ENCODE measurements around the gene KCNIP3.

The KCNIP3 gene

GRCh38 chr2:95330794-95331338 lies 33.7 kb downstream of the KCNIP3 start:
- Histone ChIP-seq H3K9ac (ENCODE audit: low read length) (no peak overlapping the region), H3K4me1 (ENCODE audit: control insufficient read depth, insufficient read depth, low read length) (no peaks in the 10 kb centered on the region)

GRCh38 chr2:95331606-95332005 lies 34.5 kb downstream of the KCNIP3 start:
- H3K9ac ChIP-seq (ENCODE audit: low read length), result no peak overlapping the region
- no peaks in the 10 kb centered on the region for H3K36me3 ChIP-seq (ENCODE audit: control insufficient read depth, insufficient read depth, low read length)
- H3K27me3 ChIP-seq (ENCODE audit: control insufficient read depth, insufficient read depth, low read length), result peaks cover 5% of the 10 kb centered on the region
- no peaks in the 10 kb centered on the region for H3K9me3 ChIP-seq (ENCODE audit: control insufficient read depth, low read length)
- no peak overlapping the region for H3K4me3 ChIP-seq (ENCODE audit: low read length)
- H3K4me1 ChIP-seq (ENCODE audit: control insufficient read depth, insufficient read depth, low read length), result no peaks in the 10 kb centered on the region

More at GRCh38 chr2:95330794-95331338, 33.7 kb downstream of the KCNIP3 start:
- Histone ChIP-seq H3K27me3 (ENCODE audit: control insufficient read depth, insufficient read depth, low read length) (peaks cover 5% of the 10 kb centered on the region), H3K9me3 (ENCODE audit: control insufficient read depth, low read length) (no peaks in the 10 kb centered on the region), H3K4me3 (ENCODE audit: low read length) (no peak overlapping the region), H3K36me3 (ENCODE audit: control insufficient read depth, insufficient read depth, low read length) (no peaks in the 10 kb centered on the region)

- Histone ChIP-seq H3K9me3 (ENCODE audit: control insufficient read depth, low read length) (no peaks in the 10 kb centered on the region), H3K4me1 (ENCODE audit: control insufficient read depth, insufficient read depth, low read length) (no peaks in the 10 kb centered on the region), H3K36me3 (ENCODE audit: control insufficient read depth, insufficient read depth, low read length) (no peaks in the 10 kb centered on the region), H3K4me3 (ENCODE audit: low read length) (no peak overlapping the region), H3K9ac (ENCODE audit: low read length) (no peak overlapping the region), H3K27me3 (ENCODE audit: control insufficient read depth, insufficient read depth, low read length) (peaks cover 5% of the 10 kb centered on the region)
Observed at GRCh38 chr2:95332036-95332435, 34.9 kb downstream of the KCNIP3 start.

- Histone ChIP-seq H3K9ac (ENCODE audit: low read length) (no peak overlapping the region), H3K27me3 (ENCODE audit: control insufficient read depth, insufficient read depth, low read length) (peaks cover 5% of the 10 kb centered on the region), H3K9me3 (ENCODE audit: control insufficient read depth, low read length) (no peaks in the 10 kb centered on the region), H3K4me1 (ENCODE audit: control insufficient read depth, insufficient read depth, low read length) (no peaks in the 10 kb centered on the region), H3K36me3 (ENCODE audit: control insufficient read depth, insufficient read depth, low read length) (no peaks in the 10 kb centered on the region), H3K4me3 (ENCODE audit: low read length) (no peak overlapping the region)
Observed at GRCh38 chr2:95333056-95333455, 35.9 kb downstream of the KCNIP3 start.

- Histone ChIP-seq H3K4me1 (ENCODE audit: control insufficient read depth, insufficient read depth, low read length) (no peaks in the 10 kb centered on the region), H3K9ac (ENCODE audit: low read length) (no peak overlapping the region), H3K9me3 (ENCODE audit: control insufficient read depth, low read length) (no peaks in the 10 kb centered on the region), H3K4me3 (ENCODE audit: low read length) (no peak overlapping the region), H3K27me3 (ENCODE audit: control insufficient read depth, insufficient read depth, low read length) (peaks cover 5% of the 10 kb centered on the region), H3K36me3 (ENCODE audit: control insufficient read depth, insufficient read depth, low read length) (no peaks in the 10 kb centered on the region)
Observed at GRCh38 chr2:95333888-95334338, 36.8 kb downstream of the KCNIP3 start.

- H3K9me3 ChIP-seq (ENCODE audit: control insufficient read depth, low read length), result no peaks in the 10 kb centered on the region
- no peak overlapping the region for H3K4me3 ChIP-seq (ENCODE audit: low read length)
- peaks cover 5% of the 10 kb centered on the region for H3K27me3 ChIP-seq (ENCODE audit: control insufficient read depth, insufficient read depth, low read length)
- H3K9ac ChIP-seq (ENCODE audit: low read length), result no peak overlapping the region
- no peaks in the 10 kb centered on the region for H3K4me1 ChIP-seq (ENCODE audit: control insufficient read depth, insufficient read depth, low read length)
- H3K36me3 ChIP-seq (ENCODE audit: control insufficient read depth, insufficient read depth, low read length), result no peaks in the 10 kb centered on the region
Observed at GRCh38 chr2:95334916-95335641, 37.9 kb downstream of the KCNIP3 start.

GRCh38 chr2:95336406-95336805 lies 39.3 kb downstream of the KCNIP3 start:
- Histone ChIP-seq H3K9me3 (ENCODE audit: control insufficient read depth, low read length) (no peaks in the 10 kb centered on the region), H3K36me3 (ENCODE audit: control insufficient read depth, insufficient read depth, low read length) (no peaks in the 10 kb centered on the region), H3K4me3 (ENCODE audit: low read length) (no peak overlapping the region), H3K27me3 (ENCODE audit: control insufficient read depth, insufficient read depth, low read length) (peaks cover 5% of the 10 kb centered on the region), H3K4me1 (ENCODE audit: control insufficient read depth, insufficient read depth, low read length) (no peaks in the 10 kb centered on the region), H3K9ac (ENCODE audit: low read length) (no peak overlapping the region)

- H3K4me3 ChIP-seq (ENCODE audit: low read length), result no peak overlapping the region
- H3K4me1 ChIP-seq (ENCODE audit: control insufficient read depth, insufficient read depth, low read length), result no peaks in the 10 kb centered on the region
- H3K27me3 ChIP-seq (ENCODE audit: control insufficient read depth, insufficient read depth, low read length), result peaks cover 15% of the 10 kb centered on the region
- no peaks in the 10 kb centered on the region for H3K36me3 ChIP-seq (ENCODE audit: control insufficient read depth, insufficient read depth, low read length)
- H3K9ac ChIP-seq (ENCODE audit: low read length), result no peak overlapping the region
- no peaks in the 10 kb centered on the region for H3K9me3 ChIP-seq (ENCODE audit: control insufficient read depth, low read length)
Observed at GRCh38 chr2:95337829-95338228, 40.7 kb downstream of the KCNIP3 start.

GRCh38 chr2:95342556-95343320 lies 45.6 kb downstream of the KCNIP3 start:
- peaks cover 11% of the 10 kb centered on the region for H3K4me1 ChIP-seq (ENCODE audit: control insufficient read depth, insufficient read depth, low read length)
- H3K27me3 ChIP-seq (ENCODE audit: control insufficient read depth, insufficient read depth, low read length), result peaks cover 45% of the 10 kb centered on the region
- no peak overlapping the region for H3K4me3 ChIP-seq (ENCODE audit: low read length)
- no peaks in the 10 kb centered on the region for H3K36me3 ChIP-seq (ENCODE audit: control insufficient read depth, insufficient read depth, low read length)
- H3K9me3 ChIP-seq (ENCODE audit: control insufficient read depth, low read length), result no peaks in the 10 kb centered on the region
- no peak overlapping the region for H3K9ac ChIP-seq (ENCODE audit: low read length)

- H3K4me1 ChIP-seq (ENCODE audit: control insufficient read depth, insufficient read depth, low read length), result peaks cover 11% of the 10 kb centered on the region
- H3K4me3 ChIP-seq (ENCODE audit: low read length), result no peak overlapping the region
- H3K9ac ChIP-seq (ENCODE audit: low read length), result no peak overlapping the region
- peaks cover 54% of the 10 kb centered on the region for H3K27me3 ChIP-seq (ENCODE audit: control insufficient read depth, insufficient read depth, low read length)
- no peaks in the 10 kb centered on the region for H3K9me3 ChIP-seq (ENCODE audit: control insufficient read depth, low read length)
- H3K36me3 ChIP-seq (ENCODE audit: control insufficient read depth, insufficient read depth, low read length), result no peaks in the 10 kb centered on the region
Observed at GRCh38 chr2:95343429-95344214, 46.5 kb downstream of the KCNIP3 start.

- H3K9ac ChIP-seq (ENCODE audit: low read length), result no peak overlapping the region
- H3K4me1 ChIP-seq (ENCODE audit: control insufficient read depth, insufficient read depth, low read length), result peaks cover 11% of the 10 kb centered on the region
- peaks cover 59% of the 10 kb centered on the region for H3K27me3 ChIP-seq (ENCODE audit: control insufficient read depth, insufficient read depth, low read length)
- no peaks in the 10 kb centered on the region for H3K36me3 ChIP-seq (ENCODE audit: control insufficient read depth, insufficient read depth, low read length)
- H3K9me3 ChIP-seq (ENCODE audit: control insufficient read depth, low read length), result no peaks in the 10 kb centered on the region
- H3K4me3 ChIP-seq (ENCODE audit: low read length), result no peak overlapping the region
Observed at GRCh38 chr2:95344215-95344583, 47.1 kb downstream of the KCNIP3 start.

Measured in mucosa of stomach (tissue), 1 donor.